HepG2 (cell line): ENCODE results near the gene LYPLA2. TPM values are rescaled to one million over a fixed set of nuclear protein-coding genes. Genes with fewer than 3 reads are reported as not detected.

Experiments used
- ARNT ChIP-seq: fragments of 450-650 bp; IDR thresholded peaks from 2 replicates; pipeline ENCODE4 v1.6.1; 2017
- ATM ChIP-seq: fragments of 450-650 bp; IDR thresholded peaks from 2 replicates; pipeline ENCODE4 v1.7.1; 2017; ENCODE audit warnings: mild to moderate bottlenecking, borderline replicate concordance
- DNMT3B ChIP-seq: conservative IDR thresholded peaks from 2 replicates; pipeline ENCODE4 v1.6.1; 2016; ENCODE audit warnings: missing biosample characterization, control low read depth
- GZF1 ChIP-seq: sonication (generic); formaldehyde crosslinking; IDR thresholded peaks from 2 replicates; pipeline ENCODE4 v1.5.1; 2020; ENCODE audit warnings: mild to moderate bottlenecking, missing genetic modification reagents
- KAT2B ChIP-seq: fragments of 150-350 bp; IDR thresholded peaks from 2 replicates; pipeline ENCODE4 v1.6.1; 2014; ENCODE audit warnings: low read depth, low read length, borderline replicate concordance
- KLF12 ChIP-seq: sonication (generic); formaldehyde crosslinking; IDR thresholded peaks from 2 replicates; pipeline ENCODE4 v1.4.0; 2020; ENCODE audit warnings: missing genetic modification reagents, borderline replicate concordance
- NCOA1 ChIP-seq: sonication (generic); formaldehyde crosslinking; IDR thresholded peaks from 2 replicates; pipeline ENCODE4 v1.9.0; 2021; ENCODE audit warnings: missing genetic modification reagents
- NCOA2 ChIP-seq: sonication (generic); formaldehyde crosslinking; IDR thresholded peaks from 2 replicates; pipeline ENCODE4 v1.8.0; 2022; ENCODE audit warnings: inconsistent platforms
- NFE2L2 ChIP-seq: fragments of 150-350 bp; IDR thresholded peaks from 2 replicates; pipeline ENCODE4 v1.6.1; 2014; ENCODE audit warnings: low read length
- NKX3-1 ChIP-seq: sonication (generic); formaldehyde crosslinking; IDR thresholded peaks from 2 replicates; pipeline ENCODE4 v1.5.0; 2020; ENCODE audit warnings: missing genetic modification reagents
- PHF21A ChIP-seq: sonication (generic); formaldehyde crosslinking; IDR thresholded peaks from 2 replicates; pipeline ENCODE4 v1.5.0; 2020; ENCODE audit warnings: mild to moderate bottlenecking, missing genetic modification reagents
- SRF ChIP-seq: IDR thresholded peaks from 2 replicates; pipeline ENCODE4 v1.6.1; 2011; ENCODE audit warnings: mild to moderate bottlenecking, low read depth, low read length, moderate library complexity
- STAG1 ChIP-seq: sonication (generic); formaldehyde crosslinking; IDR thresholded peaks from 2 replicates; pipeline ENCODE4 v1.4.0; 2020; ENCODE audit warnings: missing genetic modification reagents
- STAT6 ChIP-seq: sonication (generic); formaldehyde crosslinking; IDR thresholded peaks from 2 replicates; pipeline ENCODE4 v1.4.0; 2020; ENCODE audit warnings: missing genetic modification reagents, mild to moderate bottlenecking, borderline replicate concordance
- SUZ12 ChIP-seq: fragments of 150-350 bp; IDR thresholded peaks from 2 replicates; pipeline ENCODE4 v1.6.1; 2014; ENCODE audit warnings: low read depth, low read length
- TARDBP ChIP-seq: sonication (generic); formaldehyde crosslinking; IDR thresholded peaks from 2 replicates; pipeline ENCODE4 v1.8.0; 2022; ENCODE audit warnings: mild to moderate bottlenecking, missing genetic modification reagents
- TEAD2 ChIP-seq: sonication (generic); formaldehyde crosslinking; IDR thresholded peaks from 2 replicates; pipeline ENCODE4 v1.9.0; 2021; ENCODE audit warnings: missing genetic modification reagents
- THAP7 ChIP-seq: sonication (generic); formaldehyde crosslinking; IDR thresholded peaks from 2 replicates; pipeline ENCODE4 v1.8.1; 2023; ENCODE audit warnings: mild to moderate bottlenecking, missing genetic modification reagents
- ZBTB42 ChIP-seq: sonication (generic); formaldehyde crosslinking; IDR thresholded peaks from 2 replicates; pipeline ENCODE4 v1.5.0; 2020; ENCODE audit warnings: mild to moderate bottlenecking, missing genetic modification reagents
- ZNF362 ChIP-seq: sonication (generic); formaldehyde crosslinking; IDR thresholded peaks from 2 replicates; pipeline ENCODE4 v1.4.0; 2020; ENCODE audit warnings: missing genetic modification reagents, mild to moderate bottlenecking, borderline replicate concordance
- ZNF503 ChIP-seq: sonication (generic); formaldehyde crosslinking; IDR thresholded peaks from 2 replicates; pipeline ENCODE4 v1.4.0; 2020; ENCODE audit warnings: missing genetic modification reagents
- ZNF652 ChIP-seq: IDR thresholded peaks from 2 replicates; pipeline ENCODE4 v1.6.1; 2016; ENCODE audit warnings: low read depth, borderline replicate concordance
- ZNF704 ChIP-seq: sonication (generic); formaldehyde crosslinking; IDR thresholded peaks from 2 replicates; pipeline ENCODE4 v1.8.1; 2023; ENCODE audit warnings: mild to moderate bottlenecking, inconsistent platforms, moderate library complexity, missing genetic modification reagents, borderline replicate concordance
- ZNF879 ChIP-seq: sonication (generic); formaldehyde crosslinking; IDR thresholded peaks from 2 replicates; pipeline ENCODE4 v1.8.1; 2023; ENCODE audit warnings: missing genetic modification reagents
- polyA plus RNA-seq, 8 experiments: library from polyadenylated mRNA; depleted of rRNA in 3 of 8; stranded (reverse) in 7 of 8; unstranded in 1 of 8; fragments of >200 nt; fragmentation: Illumina TruSeq in 4 of 8; extraction: Trizol in 4 of 8; gene quantifications; 2 replicates each; pipeline versions ENCODE4 v1.2.1 to v1.2.3, GENCODE V29; 2011 to 2016; ENCODE audit warnings: low read depth in 4 of 8, missing spikeins in 1 of 8, mixed read lengths in 1 of 8; ENCODE audit not compliant: insufficient read depth in 1 of 8
- total RNA-seq, 5 experiments: library from RNA; depleted of rRNA; stranded (reverse); fragments of >200 nt; fragmentation: Illumina TruSeq; extraction: Trizol; gene quantifications; 2 replicates each; pipeline ENCODE4 v1.2.3, GENCODE V29; 2016; ENCODE audit warnings: low read depth in 1 of 5

The LYPLA2 gene
- total and polyA plus RNA-seq, 2 of the 13 experiments (the other 11 are each of a cell fraction or from before 2014, with no cell fraction given), result 72.1 to 73.2 TPM

- TF ChIP-seq ZNF704 (CRISPR knock-in tag) (0 out of 2 replicates have a peak, but pooled peaks have one; percentile 60), ATM (no peak), GZF1 (CRISPR knock-in tag) (peak; percentile 47; the same call in 1 of the 2 replicates), PHF21A (CRISPR knock-in tag) (no peak), NKX3-1 (no peak), ARNT (no peak), NFE2L2 (no peak), DNMT3B (CRISPR knock-in tag) (no peak), ZBTB42 (CRISPR knock-in tag) (no peak), NCOA2 (no peak), KAT2B (no peak), TARDBP (no peak), SRF (no peak), STAT6 (no peak), NCOA1 (CRISPR knock-in tag) (no peak), STAG1 (CRISPR knock-in tag) (no peak), TEAD2 (no peak), ZNF362 (CRISPR knock-in tag) (no peak), THAP7 (CRISPR knock-in tag) (0 out of 2 replicates have a peak, but pooled peaks have one; percentile 66), SUZ12 (no peak), ZNF503 (CRISPR knock-in tag) (no peak), ZNF879 (no peak), KLF12 (no peak; the same call in 1 of the 2 replicates), ZNF652 (CRISPR knock-in tag) (no peak)
Observed at GRCh38 chr1:23743287-23744152, 47.4 kb upstream of the LYPLA2 start, which contains the start of gene ELOA (continued).
